Heart right ventricle (tissue), 16 donors: ENCODE results near the gene ALPK1. TPM values are rescaled to one million over a fixed set of nuclear protein-coding genes. Genes with fewer than 3 reads are reported as not detected.
"Not testable (repeated sequence)": the region's sequence is repeated elsewhere in the genome, so short reads cannot be mapped to it uniquely, and the experiment has no call there.

Experiments
- ATAC-seq, 8 donors: fragments of 200-7000 bp; cut with Tn5 transposase; one replicate each; pipeline ENCODE4 v1.9.1; 2020; ENCODE audit warnings: mild to moderate bottlenecking in 8 of 8, moderate library complexity in 8 of 8, moderate number of reproducible peaks in 1 of 8
- DNase-seq, 2 donors: peaks; one replicate each; pipeline ENCODE4 v3.0.0-alpha.2; 2020
- H3K27ac ChIP-seq, 10 donors: fragments of 200-600 bp; sonication (generic) in 2 of 10; one replicate each; pipeline versions ENCODE4 v1.5.0 to v1.8.0; 2020 to 2022; ENCODE audit warnings: mild to moderate bottlenecking in 3 of 10
- H3K27me3 ChIP-seq, 7 donors: fragments of 200-600 bp; one replicate each; pipeline ENCODE4 v1.8.0; 2021 to 2022; ENCODE audit warnings: mild to moderate bottlenecking in 2 of 7
- H3K36me3 ChIP-seq, 9 donors: fragments of 200-600 bp; sonication (generic) in 1 of 9; one replicate each; pipeline versions ENCODE4 v1.5.0 to v1.8.0; 2020 to 2022; ENCODE audit warnings: mild to moderate bottlenecking in 2 of 9
- H3K4me1 ChIP-seq, 9 donors: fragments of 200-600 bp; sonication (generic) in 1 of 9; one replicate each; pipeline versions ENCODE4 v1.5.0 to v1.8.0; 2020 to 2022; ENCODE audit warnings: mild to moderate bottlenecking in 4 of 9
- H3K4me3 ChIP-seq, 10 donors: fragments of 200-600 bp; sonication (generic) in 2 of 10; one replicate each; pipeline versions ENCODE4 v1.5.0 to v1.8.0; 2020 to 2022; ENCODE audit warnings: mild to moderate bottlenecking in 7 of 10, moderate library complexity in 2 of 10
- H3K9me3 ChIP-seq, 11 donors: fragments of 200-600 bp in 10 of 11; sonication (generic) in 2 of 11; one replicate each; pipeline versions ENCODE4 v1.5.0 to v1.8.0; 2013 to 2022; ENCODE audit warnings: mild to moderate bottlenecking in 2 of 11, control low read depth in 1 of 11, moderate library complexity in 1 of 11
- CTCF ChIP-seq, 9 donors: fragments of 200-600 bp; sonication (generic) in 2 of 9; IDR thresholded peaks; one replicate each; pipeline versions ENCODE4 v1.5.0 to v1.8.0; 2021 to 2022; ENCODE audit warnings: antibody characterized with exemption in 9 of 9, mild to moderate bottlenecking in 5 of 9, moderate library complexity in 1 of 9
- WGBS, 2 donors: extraction: QIAGEN DNeasy Blood & Tissue Kit; methylation state at CpG; one replicate each; pipeline ENCODE4 v1.1.7; 2013; ENCODE audit warnings: inconsistent platforms in 1 of 2; 5-methylcytosine and 5-hydroxymethylcytosine counted together
- intact Hi-C, 10 donors: fragments of 100-400 bp; cut with DNase I; formaldehyde crosslinking; loops; one replicate each; pipeline versions ENCODE4 v1.11.1 to v1.14.2; 2022
- polyA plus RNA-seq, 2 donors: library from polyadenylated mRNA; stranded (reverse); fragments of 200-250 nt; gene quantifications; one replicate each; pipeline ENCODE4 v1.2.3, GENCODE V29; 2013
- total RNA-seq, 10 donors: library from RNA; stranded (reverse); fragmentation: NEBNext Ultra II Directional in 3 of 10; extraction: Animal tissue kit (Norgen Biotek cat#: 25700) in 3 of 10; gene quantifications; one replicate each; pipeline versions ENCODE4 v1.2.1 to v1.2.4, GENCODE V29; 2021 to 2023
- donor health status: Arrhythmogenic right ventricular cardiomyopathy.
- donor health status: ischemic (EF 13 %, LVEDD 7.1; RV severe dilation, severe dysfunction).
- donor health status: healthy with polysubstance abuse.
- donor health status: DM: no; HTN: yes; CAD: no.
- donor health status: DM: no; HTN: no; CAD: no.
- donor health status: ischemic (EF 25% LVEDD 6.9; RV normal size, moderate dysfunction).
- donor health status: ischemic (EF 25% LVEDD 5.7; RV mildly dilated, moderate dysfunction).
- donor health status: healthy.
- donor health status: DM: yes; HTN: yes; CAD: no.
- donor health status: Ischemic cardiomyopathy.
- donor health status: ischemic (EF 35%, LVEDD 5.7; RV mildly dilated, moderate dysfunction).
- donor health status: nonischemic (EF 11% LVEDD 7.7; RV severe dilation, severe dysfunction).
- donor health status: DM: yes; HTN: yes; CAD: no.
- donor health status: PGD.
- donor health status: ischemic (EF 29% LVEDD 5.4; RV normal size, mild dysfunction).
- donor health status: nonischemic (EF 23%, LVEDD 6.1; RV moderate dilation, normal function).

ALPK1 gene
- total and polyA plus RNA-seq, 12 donors: 1.1 to 11.0 (median 4.4) TPM

GRCh38 chr4:112425823-112426222 is 128.7 kb downstream of the ALPK1 start:
- no peaks in the 10 kb centered on the region for H3K4me1 ChIP-seq
- H3K36me3 ChIP-seq: peaks cover 0 to 93% (median 5%) of the 10 kb centered on the region in 9 donors
- H3K4me3 ChIP-seq: no peak overlapping the region
- intact Hi-C loops: no loop called here
- WGBS, 2 donors: 78 to 94% methylated on average over 4 of the region's 4 CpGs
- no peaks in the 10 kb centered on the region for H3K27me3 ChIP-seq
- H3K9me3 ChIP-seq: no peaks in the 10 kb centered on the region
- ATAC-seq (no peak), DNase-seq (no peak)
- no peak for TF ChIP-seq CTCF (IDR thresholded peaks at IDR 0.05)
- no peak overlapping the region for H3K27ac ChIP-seq

GRCh38 chr4:112426416-112426815 is 129.2 kb downstream of the ALPK1 start:
- ATAC-seq (no peak), DNase-seq (no peak)
- no peaks in the 10 kb centered on the region for H3K27me3 ChIP-seq
- no peaks in the 10 kb centered on the region for H3K9me3 ChIP-seq
- no peak overlapping the region for H3K27ac ChIP-seq
- H3K36me3 ChIP-seq: peaks cover 0 to 96% (median 5%) of the 10 kb centered on the region in 9 donors
- no peak overlapping the region for H3K4me3 ChIP-seq
- 77 to 83% methylated on average over 3 of the region's 3 CpGs for WGBS, 2 donors
- intact Hi-C loops: no loop called here
- TF ChIP-seq CTCF (IDR thresholded peaks at IDR 0.05): no peak
- H3K4me1 ChIP-seq: no peaks in the 10 kb centered on the region

GRCh38 chr4:112431158-112431557 is 134.0 kb downstream of the ALPK1 start:
- no peak overlapping the region for H3K4me3 ChIP-seq
- 16 to 37% methylated on average over 4 of the region's 4 CpGs for WGBS, 2 donors
- no peak overlapping the region for H3K27ac ChIP-seq
- no peaks in the 10 kb centered on the region for H3K9me3 ChIP-seq
- no peaks in the 10 kb centered on the region for H3K27me3 ChIP-seq
- intact Hi-C loops: no loop called here
- ATAC-seq: peak in 1 of 8 donors; percentile 41
- H3K4me1 ChIP-seq: no peaks in the 10 kb centered on the region
- H3K36me3 ChIP-seq: peaks cover 0 to 75% (median 5%) of the 10 kb centered on the region in 9 donors
- no peak for TF ChIP-seq CTCF (IDR thresholded peaks at IDR 0.05)
- no peak for DNase-seq

GRCh38 chr4:112436987-112437386 is 139.8 kb downstream of the ALPK1 start:
- no peak overlapping the region for H3K4me3 ChIP-seq
- H3K4me1 ChIP-seq: no peaks in the 10 kb centered on the region
- intact Hi-C loops: no loop called here
- H3K27ac ChIP-seq: no peak overlapping the region
- ATAC-seq (no peak), DNase-seq (no peak)
- peaks cover 0 to 77% (median 16%) of the 10 kb centered on the region in 9 donors for H3K36me3 ChIP-seq
- H3K27me3 ChIP-seq: no peaks in the 10 kb centered on the region
- no peaks in the 10 kb centered on the region for H3K9me3 ChIP-seq
- TF ChIP-seq CTCF (IDR thresholded peaks at IDR 0.05): no peak
- WGBS, 2 donors: 97 to 98% methylated on average over 1 of the region's 1 CpG

- peaks cover 0 to 32% (median 18%) of the 10 kb centered on the region in 11 donors for H3K9me3 ChIP-seq
- H3K36me3 ChIP-seq: peaks cover 0 to 80% (median 16%) of the 10 kb centered on the region in 9 donors
- WGBS, 2 donors: 82% methylated on average over 2 of the region's 2 CpGs
- H3K27ac ChIP-seq, ATAC-seq, intact Hi-C loops, H3K4me3 ChIP-seq, DNase-seq, H3K27me3 ChIP-seq, H3K4me1 ChIP-seq: not testable (repeated sequence)
Observed at GRCh38 chr4:112442226-112442625, 145.1 kb downstream of the ALPK1 start.
